HG03457 (cell line): ENCODE results near the gene C1orf87.
A peak's percentile ranks its signal among the peaks of the same experiment; 100 is the strongest.
"Not testable (repeated sequence)": the region's sequence is repeated elsewhere in the genome, so short reads cannot be mapped to it uniquely, and the experiment has no call there.

ENCODE experiments used
- ATAC-seq: cut with Tn5 transposase; IDR thresholded peaks from one replicate; pipeline ENCODE4 v1.9.1; 2021; ENCODE audit warnings: moderate number of reproducible peaks; ENCODE audit not compliant: unreplicated experiment

Gene C1orf87

GRCh38 chr1:59997479-59998115, 76.0 kb downstream of the C1orf87 start:
- no peak for ATAC-seq

GRCh38 chr1:59994302-59995198, 79.0 kb downstream of the C1orf87 start:
- no peak for ATAC-seq

GRCh38 chr1:59992040-59992820, 81.3 kb downstream of the C1orf87 start:
- no peak for ATAC-seq

DNA sequence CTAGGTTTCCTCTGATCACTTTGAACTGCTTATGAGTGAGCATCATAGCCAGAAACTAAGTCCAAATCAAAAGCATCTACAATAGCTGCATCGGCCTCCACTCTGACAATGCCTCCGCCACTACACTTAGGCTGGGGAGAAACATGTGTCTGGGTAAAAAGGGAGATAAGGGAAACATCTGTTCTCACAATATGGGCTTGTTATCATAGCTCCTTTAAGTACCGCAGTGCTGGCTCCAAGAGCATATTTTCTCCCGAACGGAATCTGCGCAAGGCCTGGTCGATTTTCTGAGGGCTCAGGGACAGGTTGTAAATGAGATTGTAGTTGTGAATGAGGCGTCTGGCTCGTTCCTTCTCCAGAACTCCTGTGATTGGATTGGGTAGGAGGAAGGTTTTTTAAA, 83.1 kb downstream of the C1orf87 start:
- ATAC-seq, result no peak

DNA sequence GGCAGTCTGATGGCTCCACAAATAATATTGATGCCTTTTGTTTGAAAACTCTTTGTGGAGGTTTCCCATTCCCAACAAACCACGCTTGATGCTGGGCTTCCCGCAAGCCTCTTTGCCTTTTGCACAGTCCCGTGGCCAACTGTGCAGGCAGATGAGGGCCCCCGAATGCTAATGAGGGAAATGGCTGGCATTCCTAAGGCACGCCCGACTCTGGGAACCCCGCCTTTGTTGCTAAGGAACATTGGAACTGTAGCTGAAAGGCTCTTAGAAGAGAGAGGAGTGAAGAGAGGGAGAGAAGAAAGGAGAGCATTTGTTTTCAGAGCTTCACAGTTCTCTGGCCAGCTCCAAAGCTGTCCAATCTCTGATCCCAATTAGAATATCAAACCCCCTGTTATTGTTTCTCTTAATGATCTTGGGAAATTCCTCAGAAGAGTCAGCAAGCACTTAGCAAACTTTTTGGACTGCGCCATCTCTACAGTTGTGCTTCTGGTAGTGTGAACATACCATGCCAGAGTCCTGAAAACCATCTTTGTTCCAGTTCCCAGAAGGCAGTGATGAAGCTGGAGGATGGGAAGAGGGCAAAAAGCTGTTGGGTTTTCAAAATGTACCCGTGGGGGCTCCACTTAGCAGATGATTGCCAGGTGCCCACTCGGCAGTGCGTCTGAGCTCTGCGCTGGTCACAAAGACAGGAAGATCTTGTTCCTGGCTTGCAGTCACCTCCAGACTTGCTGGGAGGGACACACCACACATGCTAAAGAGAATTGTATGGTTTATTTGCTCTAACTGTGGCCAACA, 86.9 kb downstream of the C1orf87 start:
- no peak for ATAC-seq

- ATAC-seq, result no peak
Measured at GRCh38 chr1:59985911-59986515, 87.6 kb downstream of the C1orf87 start.

- no peak for ATAC-seq
Measured at GRCh38 chr1:59979666-59980065, 93.9 kb downstream of the C1orf87 start.

GRCh38 chr1:59978511-59978910, 95.1 kb downstream of the C1orf87 start:
- ATAC-seq, result no peak

GRCh38 chr1:59978026-59978425, 95.5 kb downstream of the C1orf87 start:
- ATAC-seq, result no peak

GRCh38 chr1:59977075-59977410, 96.5 kb downstream of the C1orf87 start:
- no peak for ATAC-seq

DNA sequence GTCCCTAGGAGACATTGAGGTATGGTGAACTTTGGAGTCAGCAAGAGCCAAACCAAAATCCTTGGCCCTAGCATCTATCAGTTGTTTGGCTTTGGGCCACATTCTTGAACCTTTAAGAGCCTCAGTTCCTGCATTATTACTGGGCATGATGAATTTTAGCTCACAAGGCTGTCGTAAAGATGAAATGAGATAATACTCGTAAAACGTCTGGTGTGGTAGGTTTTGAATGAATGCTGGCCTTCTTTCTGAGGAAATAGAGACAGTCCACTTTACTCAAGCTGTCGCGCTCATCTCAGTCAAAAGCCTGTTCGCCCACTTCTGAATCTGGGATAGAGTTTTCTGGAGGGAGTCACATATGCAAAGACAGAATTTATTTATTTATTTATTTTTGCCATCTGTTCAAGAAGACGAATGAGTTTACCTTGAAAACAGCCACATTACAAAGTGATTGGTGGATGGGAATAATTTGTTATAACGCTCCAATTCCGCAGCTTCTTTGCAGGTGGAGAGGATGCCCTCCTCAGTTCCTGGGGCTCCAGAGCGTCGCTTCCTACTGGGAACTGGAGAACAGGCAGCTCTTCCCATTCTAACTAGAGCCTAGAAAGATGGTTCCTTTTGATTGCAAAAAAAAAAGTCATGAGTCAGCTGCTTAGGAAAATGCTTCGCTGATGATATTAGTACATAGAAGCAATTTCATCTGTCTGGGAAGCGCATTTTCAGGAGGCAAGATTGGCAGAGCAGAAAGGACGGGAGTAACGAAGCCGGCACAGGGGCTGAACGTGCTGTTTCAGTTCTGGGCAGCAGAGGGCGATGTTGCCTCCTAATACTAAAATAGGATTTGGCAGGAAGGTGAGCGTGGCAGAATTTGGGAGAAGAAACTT, 97.1 kb downstream of the C1orf87 start:
- no peak for ATAC-seq

- no peak for ATAC-seq
Measured at GRCh38 chr1:59973719-59974118, 99.9 kb downstream of the C1orf87 start.

GRCh38 chr1:59972216-59972927, 101.2 kb downstream of the C1orf87 start:
- no peak for ATAC-seq

- ATAC-seq, result peak; percentile 63
Measured at GRCh38 chr1:59971464-59971911, 102.1 kb downstream of the C1orf87 start.

- not testable (repeated sequence) for ATAC-seq
Measured at GRCh38 chr1:59969542-59970175, 103.9 kb downstream of the C1orf87 start.

DNA sequence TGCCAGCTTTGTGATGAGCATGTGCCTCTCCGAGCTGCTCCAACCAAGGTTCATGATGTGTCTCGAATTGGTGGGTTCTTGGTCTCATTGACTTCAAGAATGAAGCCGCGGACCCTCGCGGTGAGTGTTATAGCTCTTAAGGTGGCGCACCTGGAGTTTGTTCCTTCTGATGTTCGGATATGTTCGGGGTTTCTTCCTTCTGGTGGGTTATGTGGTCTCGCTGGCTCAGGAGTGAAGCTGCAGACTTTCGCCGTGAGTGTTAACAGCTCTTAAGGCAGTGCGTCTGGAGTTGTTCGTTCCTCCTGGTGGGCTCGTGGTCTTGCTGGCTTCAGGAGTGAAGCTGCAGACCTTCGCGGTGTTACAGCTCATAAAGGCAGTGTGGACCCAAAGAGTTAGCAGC, 104.8 kb downstream of the C1orf87 start:
- not testable (repeated sequence) for ATAC-seq

- no peak for ATAC-seq
Measured at GRCh38 chr1:59967780-59968179, 105.8 kb downstream of the C1orf87 start.

DNA sequence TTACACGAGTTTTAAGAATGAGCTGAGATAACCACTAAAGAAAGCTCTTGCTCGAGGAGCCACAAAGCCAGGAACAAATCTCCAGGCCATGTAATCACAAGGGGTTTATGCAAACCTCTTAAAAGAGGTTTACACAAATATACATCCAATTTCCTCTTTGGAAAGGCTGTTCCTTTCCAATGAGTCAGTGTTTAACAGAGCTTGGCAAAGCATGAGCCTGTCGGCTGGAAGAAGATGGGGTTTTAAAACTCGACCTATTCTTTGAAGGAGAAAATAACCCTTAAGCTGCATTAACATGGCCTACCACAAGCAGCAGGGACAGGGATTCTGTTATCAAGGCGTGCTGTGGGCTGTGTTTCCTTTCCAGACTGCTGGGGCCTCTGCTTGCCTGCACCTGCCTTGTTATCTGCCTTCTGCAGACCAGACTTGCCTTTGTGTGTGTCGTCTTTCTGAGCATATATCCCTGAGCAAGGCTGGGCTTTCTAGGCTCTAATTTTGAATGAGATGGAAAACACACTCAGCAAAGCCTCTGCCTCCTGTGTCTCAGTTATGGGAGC, 106.4 kb downstream of the C1orf87 start:
- ATAC-seq, result no peak
